A673 (cell line): ENCODE results near the gene HOXD4. TPM values are rescaled to one million over a fixed set of nuclear protein-coding genes. Genes with fewer than 3 reads are reported as not detected.

Source experiments
- BruUV-seq: library from RNA; stranded (reverse); fragments of 400-500 nt; replicated peaks from 2 replicates; lab custom pipeline; 2021; lab: Mats Ljungman, UMichigan
- CTCF ChIA-PET: fragments of 300-600 bp; sonication (Branson Sonifier 250); formaldehyde crosslinking; loops from one replicate; lab custom pipeline; 2022; ENCODE audit warnings: antibody characterized with exemption; lab: Charles Lee
- POLR2A ChIA-PET: fragments of 300-600 bp; sonication (Branson Sonifier 250); formaldehyde crosslinking; loops from one replicate; lab custom pipeline; 2022; ENCODE audit warnings: antibody characterized with exemption; ENCODE audit not compliant: low non-redundant PET; lab: Charles Lee
- DNase-seq: peaks from one replicate; pipeline ENCODE4 v3.0.0-alpha.2; 2015; ENCODE audit warnings: low spot score
- H3K27ac ChIP-seq: fragments of 200-600 bp; sonication (generic); 2 replicates; pipeline ENCODE4 v1.5.1; 2016; ENCODE audit warnings: mixed run types, low read depth, mild to moderate bottlenecking, mixed read lengths, antibody characterized with exemption, low read length; ENCODE audit not compliant: poor library complexity, severe bottlenecking
- H3K27me3 ChIP-seq: fragments of 200-600 bp; sonication (generic); replicated peaks from 2 replicates; pipeline ENCODE4 v1.6.1; 2017; ENCODE audit warnings: mixed run types, low read depth, mild to moderate bottlenecking, mixed read lengths, antibody characterized with exemption, low read length; ENCODE audit not compliant: insufficient read depth, poor library complexity
- H3K36me3 ChIP-seq: fragments of 200-600 bp; sonication (generic); 2 replicates; pipeline ENCODE4 v1.6.1; 2016; ENCODE audit warnings: mixed run types, mild to moderate bottlenecking, mixed read lengths, antibody characterized with exemption, low read length; ENCODE audit not compliant: insufficient read depth, poor library complexity, severe bottlenecking
- H3K4me1 ChIP-seq: fragments of 200-600 bp; sonication (generic); 2 replicates; pipeline ENCODE4 v1.6.1; 2017; ENCODE audit warnings: mixed run types, mild to moderate bottlenecking, mixed read lengths, antibody characterized with exemption, low read length; ENCODE audit not compliant: insufficient read depth, poor library complexity, severe bottlenecking
- H3K4me3 ChIP-seq: fragments of 200-600 bp; sonication (generic); 2 replicates; pipeline ENCODE4 v1.5.1; 2016; ENCODE audit warnings: low read depth, mixed run types, mild to moderate bottlenecking, mixed read lengths, low read length; ENCODE audit not compliant: poor library complexity, severe bottlenecking
- H3K9me3 ChIP-seq: fragments of 200-600 bp; sonication (generic); 2 replicates; pipeline ENCODE4 v1.6.1; 2016; ENCODE audit warnings: mixed run types, low read depth, mild to moderate bottlenecking, mixed read lengths, antibody characterized with exemption, low read length; ENCODE audit not compliant: poor library complexity, severe bottlenecking
- EZH2 ChIP-seq: fragments of 200-600 bp; sonication (generic); IDR thresholded peaks from 2 replicates; pipeline ENCODE4 v1.6.1; 2017; ENCODE audit warnings: borderline replicate concordance, low read depth, mild to moderate bottlenecking, mixed read lengths, antibody characterized with exemption, low read length; ENCODE audit not compliant: poor library complexity, severe bottlenecking
- intact Hi-C: fragments of 100-400 bp; cut with micrococcal nuclease; formaldehyde crosslinking; loops from one replicate; pipeline ENCODE4 v1.10.0; 2022; ENCODE audit not compliant: unreplicated experiment
- total RNA-seq: library from RNA; stranded (reverse); gene quantifications from 2 replicates; pipeline ENCODE4 v1.2.3, GENCODE V29; 2021
- TF ChIP-seq, protein P1 (sequence below): fragments of 300-800, 200-600 bp; sonication (generic); conservative IDR thresholded peaks from 2 replicates; pipeline ENCODE4 v1.5.1; 2017; ENCODE audit warnings: low read depth, mild to moderate bottlenecking, antibody characterized with exemption, low read length, moderate library complexity, mixed read lengths

Gene HOXD4
- total RNA-seq, 1 experiment from 2014 or later, result 30.8 TPM

DNA sequence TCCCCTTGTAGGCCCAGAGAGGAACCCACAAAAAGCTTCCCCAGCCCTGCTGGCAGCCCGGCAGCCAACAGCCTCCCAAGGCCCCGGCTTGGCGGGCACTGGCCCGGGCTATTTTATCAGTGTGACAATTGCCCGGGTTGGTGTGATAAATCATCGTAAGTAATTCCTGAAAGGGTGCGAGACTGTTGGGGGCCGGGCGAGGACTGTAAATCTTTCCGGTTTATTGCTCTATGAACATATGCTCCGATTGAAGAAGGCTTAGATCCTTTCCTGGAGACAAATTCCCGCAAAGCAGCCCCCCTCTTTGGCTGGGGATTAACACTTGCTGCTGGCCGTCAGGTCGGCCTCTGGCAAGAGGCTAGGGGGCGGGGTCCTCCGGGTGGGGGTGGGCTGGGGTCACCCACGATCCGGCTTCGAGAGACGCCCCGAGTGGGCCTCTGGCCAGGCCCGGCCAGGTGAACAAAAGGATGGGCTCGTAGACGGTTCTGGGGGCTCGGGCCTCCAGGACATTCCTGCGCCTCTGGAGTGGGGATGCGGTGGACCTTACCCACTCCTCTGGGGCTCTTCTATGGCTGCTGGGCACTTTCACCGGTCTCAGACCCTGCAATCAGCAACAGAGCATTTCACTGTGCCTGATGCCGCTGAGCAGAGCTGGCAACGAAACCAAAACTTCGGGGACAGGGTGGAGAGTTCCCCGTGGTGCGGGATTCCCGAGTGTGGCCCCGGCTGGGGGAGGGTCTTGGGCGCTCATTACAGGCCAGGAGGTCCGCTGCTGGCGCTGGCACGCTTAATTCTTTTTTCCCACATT lies 7.7 kb downstream of the HOXD4 start:
- Histone ChIP-seq H3K9me3 (no peaks in the 10 kb centered on the region), H3K4me3 (no peak overlapping the region), H3K27ac (peak overlapping the region; percentile 37), H3K36me3 (peaks cover 29% of the 10 kb centered on the region), H3K4me1 (peaks cover 28% of the 10 kb centered on the region), H3K27me3 (no peaks in the 10 kb centered on the region)
- no TSS peak for BruUV-seq
- POLR2A ChIA-PET, result interaction anchor here (0.6 kb wide), 1 partner anchor 1335 kb away, joined by 6 read pairs; no protein-coding TSS in a partner anchor
- DNase-seq, result peak; percentile 88
- CTCF ChIA-PET, result interaction anchor here (0.6 kb wide), 1 partner anchor 485 kb away, joined by 3 read pairs; no protein-coding TSS in a partner anchor
- TF ChIP-seq, protein P1, sequence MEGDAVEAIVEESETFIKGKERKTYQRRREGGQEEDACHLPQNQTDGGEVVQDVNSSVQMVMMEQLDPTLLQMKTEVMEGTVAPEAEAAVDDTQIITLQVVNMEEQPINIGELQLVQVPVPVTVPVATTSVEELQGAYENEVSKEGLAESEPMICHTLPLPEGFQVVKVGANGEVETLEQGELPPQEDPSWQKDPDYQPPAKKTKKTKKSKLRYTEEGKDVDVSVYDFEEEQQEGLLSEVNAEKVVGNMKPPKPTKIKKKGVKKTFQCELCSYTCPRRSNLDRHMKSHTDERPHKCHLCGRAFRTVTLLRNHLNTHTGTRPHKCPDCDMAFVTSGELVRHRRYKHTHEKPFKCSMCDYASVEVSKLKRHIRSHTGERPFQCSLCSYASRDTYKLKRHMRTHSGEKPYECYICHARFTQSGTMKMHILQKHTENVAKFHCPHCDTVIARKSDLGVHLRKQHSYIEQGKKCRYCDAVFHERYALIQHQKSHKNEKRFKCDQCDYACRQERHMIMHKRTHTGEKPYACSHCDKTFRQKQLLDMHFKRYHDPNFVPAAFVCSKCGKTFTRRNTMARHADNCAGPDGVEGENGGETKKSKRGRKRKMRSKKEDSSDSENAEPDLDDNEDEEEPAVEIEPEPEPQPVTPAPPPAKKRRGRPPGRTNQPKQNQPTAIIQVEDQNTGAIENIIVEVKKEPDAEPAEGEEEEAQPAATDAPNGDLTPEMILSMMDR, result no peak
- no peak for TF ChIP-seq EZH2
- intact Hi-C loops, result loop anchor here (5.0 kb wide), 1 partner anchor 298 kb away; no protein-coding TSS in a partner anchor

DNA sequence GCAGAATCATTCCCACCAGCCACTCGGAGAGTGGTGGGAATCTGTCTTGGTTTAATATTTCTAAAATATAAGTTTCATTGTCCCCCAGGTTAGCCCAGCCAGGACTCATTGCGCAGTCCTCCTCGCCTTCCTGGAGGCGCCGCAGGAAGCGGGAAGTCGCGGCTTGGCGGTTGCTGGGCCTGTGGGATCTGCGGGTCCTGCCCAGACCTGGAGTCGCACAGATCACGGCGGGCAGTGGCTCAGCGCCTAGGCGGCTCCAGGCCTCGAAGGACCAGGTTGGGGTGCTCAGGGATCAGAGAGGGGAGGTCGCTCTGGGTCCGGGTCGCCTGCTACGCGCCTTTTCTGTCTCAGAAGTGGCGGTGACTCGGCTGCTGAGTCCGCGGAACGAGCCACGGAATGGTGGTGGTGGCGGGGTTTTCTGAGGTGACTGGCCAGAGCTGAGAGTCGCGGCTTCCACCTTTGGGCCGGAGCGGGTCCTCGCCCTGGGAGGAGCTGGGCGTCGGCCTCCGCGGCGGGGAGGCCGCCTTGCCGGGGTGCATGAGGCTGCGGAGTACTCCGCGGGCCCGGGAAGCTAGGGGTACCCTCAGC lies 8.4 kb downstream of the HOXD4 start:
- ChIA-PET CTCF (no interaction called here), POLR2A (no interaction called here)
- Histone ChIP-seq H3K27ac (peak overlapping the region; percentile 37), H3K4me3 (no peak overlapping the region), H3K9me3 (no peaks in the 10 kb centered on the region), H3K27me3 (no peaks in the 10 kb centered on the region), H3K36me3 (peaks cover 23% of the 10 kb centered on the region), H3K4me1 (peaks cover 28% of the 10 kb centered on the region)
- no peak for TF ChIP-seq EZH2
- TF ChIP-seq, protein P1, result no peak
- intact Hi-C loops, result loop anchor here (5.0 kb wide), 1 partner anchor 298 kb away; no protein-coding TSS in a partner anchor
- no TSS peak for BruUV-seq
- DNase-seq, result no peak

DNA sequence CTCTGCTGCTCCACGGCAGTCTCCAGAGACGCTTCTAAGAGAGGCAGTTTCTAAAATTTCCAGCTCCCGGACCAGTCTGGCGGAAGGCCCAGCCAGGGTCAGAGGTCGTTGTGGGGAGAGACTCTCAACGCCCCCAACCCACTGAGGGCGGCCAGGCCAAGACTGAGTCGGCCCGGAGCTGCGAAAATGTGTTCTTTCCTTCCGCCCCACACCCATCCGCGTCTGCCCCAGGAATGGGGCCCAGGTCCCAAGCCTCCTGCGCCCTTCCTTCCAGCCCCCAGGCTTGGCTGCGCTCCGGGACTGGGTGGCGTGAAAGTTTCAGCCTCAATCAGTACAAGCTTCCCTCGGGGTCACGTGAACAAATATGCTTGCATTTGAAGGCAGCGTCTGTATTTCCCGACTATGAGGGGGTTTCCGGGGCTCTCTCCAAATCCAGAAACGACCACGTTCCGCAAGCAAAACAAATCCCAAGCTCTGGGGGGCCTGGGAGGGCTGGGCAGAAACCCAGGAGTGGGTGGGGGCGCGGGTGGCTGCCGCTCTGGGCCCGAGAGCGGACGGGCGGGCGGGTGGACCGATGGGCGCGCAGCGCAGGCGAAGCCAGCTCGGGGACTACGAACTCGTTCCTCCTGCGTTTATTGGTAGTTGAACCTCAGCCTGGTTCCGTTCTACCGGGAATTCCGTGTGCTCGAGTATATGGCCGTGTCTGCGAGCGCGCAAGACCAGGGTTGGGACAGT lies 9.1 kb downstream of the HOXD4 start:
- Histone ChIP-seq H3K4me3 (no peak overlapping the region), H3K4me1 (peaks cover 28% of the 10 kb centered on the region), H3K27me3 (no peaks in the 10 kb centered on the region), H3K27ac (no peak overlapping the region), H3K9me3 (no peaks in the 10 kb centered on the region), H3K36me3 (peaks cover 18% of the 10 kb centered on the region)
- no TSS peak for BruUV-seq
- ChIA-PET CTCF (no interaction called here), POLR2A (no interaction called here)
- intact Hi-C loops, result no loop called here
- no peak for DNase-seq
- no peak for TF ChIP-seq EZH2
- TF ChIP-seq, protein P1, result no peak
